Adrenal gland (tissue), 12 donors: ENCODE data around the gene LCAT. TPM values are rescaled to one million over a fixed set of nuclear protein-coding genes. Genes with fewer than 3 reads are reported as not detected.

Source experiments
- DNase-seq, 7 donors: peaks; one replicate each; pipeline ENCODE4 v3.0.0-alpha.2; 2019 to 2020
- H3K27ac ChIP-seq, 5 donors: fragments of 200-600 bp; sonication (generic) in 4 of 5; 1 replicate in 3 of 5; 2 replicates in 2 of 5; pipeline versions ENCODE4 v1.5.1 to v1.8.0; 2016 to 2020; ENCODE audit warnings: mild to moderate bottlenecking in 1 of 5
- H3K27me3 ChIP-seq: fragments of 200-600 bp; 2 replicates; pipeline ENCODE4 v1.8.0; 2021
- H3K36me3 ChIP-seq, 2 donors: fragments of 200-600 bp; replicated peaks in 1 of 2; 1 replicate in 1 of 2; 2 replicates in 1 of 2; pipeline versions ENCODE4 v1.5.1 to v1.8.0; 2018 to 2022
- H3K4me1 ChIP-seq, 2 donors: fragments of 200-600 bp; replicated peaks in 1 of 2; 1 replicate in 1 of 2; 2 replicates in 1 of 2; pipeline versions ENCODE4 v1.5.1 to v1.8.0; 2018 to 2021
- H3K4me3 ChIP-seq, 4 donors: fragments of 200-600 bp; sonication (generic) in 3 of 4; one replicate each; pipeline ENCODE4 v1.5.1; 2016 to 2018
- H3K9me3 ChIP-seq, 3 donors: fragments of 200-600 bp; sonication (generic) in 1 of 3; replicated peaks in 1 of 3; 1 replicate in 2 of 3; 2 replicates in 1 of 3; pipeline versions ENCODE4 v1.5.1 to v1.8.0; 2016 to 2021
- CTCF ChIP-seq, 6 experiments: fragments of 450-650 bp in 4 of 6; fragments of 200-600 bp in 2 of 6; sonication (generic) in 1 of 6; IDR thresholded peaks; 1 replicate in 5 of 6; 2 replicates in 1 of 6; pipeline versions ENCODE4 v1.5.1 to v1.8.0; 2016 to 2021; ENCODE audit warnings: antibody characterized with exemption in 6 of 6, mild to moderate bottlenecking in 2 of 6, moderate library complexity in 1 of 6
- POLR2A ChIP-seq, 2 donors: fragments of 450-650 bp; IDR thresholded peaks; one replicate each; pipeline ENCODE4 v1.6.1; 2017; ENCODE audit warnings: antibody characterized with exemption in 2 of 2, mild to moderate bottlenecking in 2 of 2, moderate library complexity in 1 of 2
- WGBS, 4 donors: extraction: QIAGEN DNeasy Blood & Tissue Kit in 2 of 4; methylation state at CpG; one replicate each; pipeline versions ENCODE4 v1.1.5 to v1.1.7; 2013 to 2017; 5-methylcytosine and 5-hydroxymethylcytosine counted together
- intact Hi-C, 2 donors: fragments of 100-400 bp; cut with DNase I; formaldehyde crosslinking; loops; one replicate each; pipeline versions ENCODE4 v1.14.1 to v1.15.0; 2022 to 2023
- polyA plus RNA-seq, 3 donors: library from polyadenylated mRNA; stranded (reverse); fragments of 200-250 nt in 2 of 3; fragments of 350-450 nt in 1 of 3; fragmentation: Illumina TruSeq in 1 of 3; extraction: RNeasy Lipid Tissue Mini Kit (QIAGEN cat#74804) in 1 of 3; gene quantifications; one replicate each; pipeline ENCODE4 v1.2.3, GENCODE V29; 2013 to 2014
- total RNA-seq, 9 donors: library from RNA; depleted of rRNA in 4 of 9; stranded (reverse); fragments of >200 nt in 4 of 9; fragments of 120-200 nt in 1 of 9; fragmentation: NEBNext Ultra II Directional in 1 of 9; extraction: Animal tissue kit (Norgen Biotek cat#: 25700) in 1 of 9; gene quantifications; one replicate each; pipeline versions ENCODE4 v1.1.0 to v1.2.4, GENCODE V29; 2013 to 2023
- donor health status: healthy with polysubstance abuse.
- donor health status: Bipolar disorder and iron deficiency.
- donor health status: DM: yes; HTN: yes; CAD: no.
- donor health status: DM: no; HTN: no; CAD: no.
- donor health status: DM: no; HTN: no; CAD: no.
- donor health status: DM: yes; HTN: yes; CAD: no.

The LCAT gene
- total and polyA plus RNA-seq, 12 donors = 3.0 to 240 (median 12.6) TPM

- Histone ChIP-seq H3K9me3 (no peaks in the 10 kb centered on the region), H3K27me3 (no peaks in the 10 kb centered on the region), H3K36me3 (peaks cover 0 to 24% of the 10 kb centered on the region in 2 donors), H3K27ac (no peak within 1 kb of the TSS), H3K4me1 (peaks cover 8 to 11% of the 10 kb centered on the region in 2 donors), H3K4me3 (no peak within 1 kb of the TSS)
- TF ChIP-seq POLR2A (IDR thresholded peaks at IDR 0.05) (no peak), CTCF (IDR thresholded peaks at IDR 0.05) (no peak)
- WGBS, 4 donors = 60 to 81% (median 77%) methylated on average over 2 to 15 of the region's 15 CpGs
- DNase-seq = no peak
- intact Hi-C loops = no loop called here
Observed at GRCh38 chr16:67931712-67932461, 12.0 kb downstream of the LCAT start, which contains the start of gene CTRL. TSS of gene CTRL (minus strand) at chr16:67931862. CDS start at chr16:67931852, 10 bp downstream.

- no peaks in the 10 kb centered on the region for H3K9me3 ChIP-seq
- no peak for DNase-seq
- no peak overlapping the region for H3K27ac ChIP-seq
- H3K4me1 ChIP-seq = peaks cover 8 to 19% of the 10 kb centered on the region in 2 donors
- TF ChIP-seq POLR2A (IDR thresholded peaks at IDR 0.05) (no peak), CTCF (IDR thresholded peaks at IDR 0.05) (no peak)
- H3K27me3 ChIP-seq = no peaks in the 10 kb centered on the region
- 87 to 94% (median 93%) methylated on average over 15 to 17 of the region's 17 CpGs for WGBS, 4 donors
- H3K36me3 ChIP-seq = peaks cover 0 to 24% of the 10 kb centered on the region in 2 donors
- intact Hi-C loops = no loop called here
- H3K4me3 ChIP-seq = no peak overlapping the region
Observed at GRCh38 chr16:67930678-67931211, 13.2 kb downstream of the LCAT start.

- Histone ChIP-seq H3K27me3 (no peaks in the 10 kb centered on the region), H3K4me3 (no peak overlapping the region), H3K27ac (no peak overlapping the region), H3K36me3 (peaks cover 0 to 24% of the 10 kb centered on the region in 2 donors), H3K4me1 (peaks cover 6 to 15% of the 10 kb centered on the region in 2 donors), H3K9me3 (no peaks in the 10 kb centered on the region)
- 89 to 94% (median 92%) methylated on average over 5 to 14 of the region's 14 CpGs for WGBS, 4 donors
- no peak for DNase-seq
- no peak for TF ChIP-seq CTCF (IDR thresholded peaks at IDR 0.05)
- no peak for TF ChIP-seq POLR2A (IDR thresholded peaks at IDR 0.05)
- intact Hi-C loops = no loop called here
Observed at GRCh38 chr16:67930191-67930590, 13.7 kb downstream of the LCAT start.

GRCh38 chr16:67928561-67929364 is 15.2 kb downstream of the LCAT start:
- H3K27me3 ChIP-seq = no peaks in the 10 kb centered on the region
- DNase-seq = peak; percentile 71 to 84 (median 76)
- H3K36me3 ChIP-seq = peaks cover 0 to 16% of the 10 kb centered on the region in 2 donors
- H3K4me1 ChIP-seq = peaks cover 0 to 8% of the 10 kb centered on the region in 2 donors
- TF ChIP-seq CTCF (IDR thresholded peaks at IDR 0.05) = peak; percentile 71 to 95 (median 88)
- no peak for TF ChIP-seq POLR2A (IDR thresholded peaks at IDR 0.05)
- no peaks in the 10 kb centered on the region for H3K9me3 ChIP-seq
- intact Hi-C loops = loop anchor here (5.0 to 10.0 kb wide), 4 partner anchors 46 to 256 kb away; partner anchors contain the start of gene NRN1L (in 2 of the 2)
- no peak overlapping the region for H3K4me3 ChIP-seq
- no peak overlapping the region for H3K27ac ChIP-seq
- 47 to 84% (median 50%) methylated on average over 7 to 16 of the region's 16 CpGs for WGBS, 4 donors
